Posterior vena cava (tissue), 2 donors: Measurements from ENCODE around the gene INSRR. TPM values are rescaled to one million over a fixed set of nuclear protein-coding genes. Genes with fewer than 3 reads are reported as not detected.

Source experiments
- DNase-seq: peaks from one replicate; pipeline ENCODE4 v3.0.0-alpha.2; 2020; ENCODE audit warnings: low spot score
- intact Hi-C, 2 donors: fragments of 100-400 bp; cut with DNase I; formaldehyde crosslinking; loops; one replicate each; pipeline versions ENCODE4 v1.14.1 to v1.14.2; 2022 to 2023
- total RNA-seq, 2 donors: library from RNA; stranded (reverse); fragmentation: NEBNext Ultra II Directional; extraction: Animal tissue kit (Norgen Biotek cat#: 25700); gene quantifications; one replicate each; pipeline ENCODE4 v1.2.1, GENCODE V29; 2021
- donor health status: DM: yes; HTN: yes; CAD: no.
- donor health status: DM: yes; HTN: yes; CAD: no.

The INSRR gene
- total RNA-seq, 2 donors from 2014 or later, result 0.19 to 0.23 TPM

GRCh38 chr1:156895455-156895812 lies 36.5 kb upstream of the INSRR start:
- intact Hi-C loops, result no loop called here
- no peak for DNase-seq

GRCh38 chr1:156894711-156895454 lies 36.0 kb upstream of the INSRR start:
- intact Hi-C loops, result no loop called here
- no peak for DNase-seq

GRCh38 chr1:156894001-156894400 lies 35.1 kb upstream of the INSRR start:
- intact Hi-C loops, result no loop called here
- DNase-seq, result no peak

GRCh38 chr1:156893048-156893953 lies 34.4 kb upstream of the INSRR start, which contains the start of gene PEAR1:
Gene PEAR1, plus strand, starts transcription at chr1:156893718. Its CDS starts 10,209 bp downstream, at chr1:156903927.
- intact Hi-C loops, result no loop called here
- no peak for DNase-seq

GRCh38 chr1:156892190-156893047 lies 33.5 kb upstream of the INSRR start:
- intact Hi-C loops, result no loop called here
- DNase-seq, result peak; percentile 97

- intact Hi-C loops, result loop anchor here in 1 of 2 donors (10.0 kb wide), 1 partner anchor 195 kb away; no protein-coding TSS in a partner anchor
- DNase-seq, result peak; percentile 93
Measured at GRCh38 chr1:156889802-156890580, 31.1 kb upstream of the INSRR start.

- intact Hi-C loops, result loop anchor here in 1 of 2 donors (10.0 kb wide), 1 partner anchor 193 kb away; no protein-coding TSS in a partner anchor
- DNase-seq, result no peak
Measured at GRCh38 chr1:156887734-156888133, 28.8 kb upstream of the INSRR start.

GRCh38 chr1:156887317-156887716 lies 28.4 kb upstream of the INSRR start:
- no peak for DNase-seq
- intact Hi-C loops, result loop anchor here in 1 of 2 donors (10.0 kb wide), 1 partner anchor 193 kb away; no protein-coding TSS in a partner anchor

GRCh38 chr1:156886583-156887281 lies 27.8 kb upstream of the INSRR start:
- intact Hi-C loops, result loop anchor here in 1 of 2 donors (10.0 kb wide), 1 partner anchor 192 kb away; no protein-coding TSS in a partner anchor
- DNase-seq, result no peak

- no peak for DNase-seq
- intact Hi-C loops, result loop anchor here in 1 of 2 donors (10.0 kb wide), 1 partner anchor 191 kb away; no protein-coding TSS in a partner anchor
Measured at GRCh38 chr1:156885880-156886355, 27.0 kb upstream of the INSRR start.

- intact Hi-C loops, result loop anchor here in 1 of 2 donors (10.0 kb wide), 1 partner anchor 191 kb away; no protein-coding TSS in a partner anchor
- no peak for DNase-seq
Measured at GRCh38 chr1:156885314-156885713, 26.4 kb upstream of the INSRR start.

GRCh38 chr1:156884560-156885184 lies 25.8 kb upstream of the INSRR start:
- intact Hi-C loops, result loop anchor here in 1 of 2 donors (10.0 kb wide), 1 partner anchor 190 kb away; no protein-coding TSS in a partner anchor

GRCh38 chr1:156883919-156884318 lies 25.0 kb upstream of the INSRR start:
- intact Hi-C loops, result loop anchor here in 1 of 2 donors (10.0 kb wide), 1 partner anchor 189 kb away; no protein-coding TSS in a partner anchor
- no peak for DNase-seq

More at GRCh38 chr1:156884560-156885184, 25.8 kb upstream of the INSRR start:
- no peak for DNase-seq

- no peak for DNase-seq
- intact Hi-C loops, result loop anchor here in 1 of 2 donors (10.0 kb wide), 1 partner anchor 188 kb away; no protein-coding TSS in a partner anchor
Measured at GRCh38 chr1:156882543-156882942, 23.6 kb upstream of the INSRR start.

GRCh38 chr1:156881663-156882062 lies 22.7 kb upstream of the INSRR start:
- DNase-seq, result no peak
- intact Hi-C loops, result loop anchor here in 1 of 2 donors (10.0 kb wide), 1 partner anchor 187 kb away; no protein-coding TSS in a partner anchor

GRCh38 chr1:156881101-156881500 lies 22.2 kb upstream of the INSRR start:
- intact Hi-C loops, result loop anchor here in 1 of 2 donors (10.0 kb wide), 1 partner anchor 186 kb away; no protein-coding TSS in a partner anchor
- DNase-seq, result no peak
